ENCODE measurements around the gene CRIP1. TPM values are rescaled to one million over a fixed set of nuclear protein-coding genes. Genes with fewer than 3 reads are reported as not detected.

The CRIP1 gene
- total RNA-seq, 1 donor from 2014 or later: 106 TPM

- Histone ChIP-seq H3K27ac (peak overlapping the region; percentile 89 to 99), H3K27me3 (no peaks in the 10 kb centered on the region), H3K4me3 (no peak overlapping the region), H3K36me3 (peaks cover 0 to under 1% of the 10 kb centered on the region in 2 donors), H3K9me3 (no peaks in the 10 kb centered on the region), H3K4me1 (peaks cover 43 to 77% of the 10 kb centered on the region in 2 donors)
- intact Hi-C loops (cut with DNase I): loop anchor here (10.0 kb wide), 3 partner anchors 460 to 800 kb away; partner anchors contain the start of genes CDCA4 and INF2
- DNase-seq (ENCODE audit: low spot score in 2 of 2): no peak
- TF ChIP-seq, protein P1, sequence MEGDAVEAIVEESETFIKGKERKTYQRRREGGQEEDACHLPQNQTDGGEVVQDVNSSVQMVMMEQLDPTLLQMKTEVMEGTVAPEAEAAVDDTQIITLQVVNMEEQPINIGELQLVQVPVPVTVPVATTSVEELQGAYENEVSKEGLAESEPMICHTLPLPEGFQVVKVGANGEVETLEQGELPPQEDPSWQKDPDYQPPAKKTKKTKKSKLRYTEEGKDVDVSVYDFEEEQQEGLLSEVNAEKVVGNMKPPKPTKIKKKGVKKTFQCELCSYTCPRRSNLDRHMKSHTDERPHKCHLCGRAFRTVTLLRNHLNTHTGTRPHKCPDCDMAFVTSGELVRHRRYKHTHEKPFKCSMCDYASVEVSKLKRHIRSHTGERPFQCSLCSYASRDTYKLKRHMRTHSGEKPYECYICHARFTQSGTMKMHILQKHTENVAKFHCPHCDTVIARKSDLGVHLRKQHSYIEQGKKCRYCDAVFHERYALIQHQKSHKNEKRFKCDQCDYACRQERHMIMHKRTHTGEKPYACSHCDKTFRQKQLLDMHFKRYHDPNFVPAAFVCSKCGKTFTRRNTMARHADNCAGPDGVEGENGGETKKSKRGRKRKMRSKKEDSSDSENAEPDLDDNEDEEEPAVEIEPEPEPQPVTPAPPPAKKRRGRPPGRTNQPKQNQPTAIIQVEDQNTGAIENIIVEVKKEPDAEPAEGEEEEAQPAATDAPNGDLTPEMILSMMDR (IDR thresholded peaks at IDR 0.05): no peak
Measured at GRCh38 chr14:105484997-105485393, 1.7 kb upstream of the CRIP1 start.

GRCh38 chr14:105485739-105486162, 935 bp upstream of the CRIP1 start:
- H3K4me3 ChIP-seq: peak overlapping the region in 1 of 2 donors; percentile 64
- intact Hi-C loops (cut with DNase I): loop anchor here (10.0 kb wide), 3 partner anchors 461 to 801 kb away; partner anchors contain the start of genes CDCA4 and INF2
- H3K4me1 ChIP-seq: peaks cover 40 to 72% of the 10 kb centered on the region in 2 donors
- no peaks in the 10 kb centered on the region for H3K36me3 ChIP-seq
- DNase-seq (ENCODE audit: low spot score in 2 of 2): no peak
- H3K9me3 ChIP-seq: no peaks in the 10 kb centered on the region
- H3K27ac ChIP-seq: peak overlapping the region; percentile 89 to 99
- H3K27me3 ChIP-seq: no peaks in the 10 kb centered on the region
- TF ChIP-seq, protein P1 (IDR thresholded peaks at IDR 0.05): peak in 2 of 3 experiments; percentile 13 to 29

- peak in 1 of 2 donors; percentile 89 for DNase-seq (ENCODE audit: low spot score in 2 of 2)
- H3K4me3 ChIP-seq: peak overlapping the region; percentile 55 to 64
- H3K36me3 ChIP-seq: no peaks in the 10 kb centered on the region
- H3K27me3 ChIP-seq: no peaks in the 10 kb centered on the region
- no peaks in the 10 kb centered on the region for H3K9me3 ChIP-seq
- H3K4me1 ChIP-seq: peaks cover 40 to 69% of the 10 kb centered on the region in 2 donors
- intact Hi-C loops (cut with DNase I): loop anchor here (10.0 kb wide), 3 partner anchors 462 to 802 kb away; partner anchors contain the start of genes CDCA4 and INF2
- H3K27ac ChIP-seq: peak overlapping the region; percentile 89 to 99
- TF ChIP-seq, protein P1 (IDR thresholded peaks at IDR 0.05): no peak
Measured at GRCh38 chr14:105486974-105487448, 325 bp downstream of the CRIP1 start.

- TF ChIP-seq, protein P1 (IDR thresholded peaks at IDR 0.05): no peak
- Histone ChIP-seq H3K27me3 (no peaks in the 10 kb centered on the region), H3K27ac (peak overlapping the region; percentile 89 to 99), H3K36me3 (no peaks in the 10 kb centered on the region), H3K4me1 (peaks cover 35 to 64% of the 10 kb centered on the region in 2 donors), H3K4me3 (peak overlapping the region; percentile 55 to 64), H3K9me3 (no peaks in the 10 kb centered on the region)
- no peak for DNase-seq (ENCODE audit: low spot score in 2 of 2)
- intact Hi-C loops (cut with DNase I): loop anchor here (10.0 kb wide), 3 partner anchors 463 to 803 kb away; partner anchors contain the start of genes CDCA4 and INF2
Measured at GRCh38 chr14:105487449-105487985, 831 bp downstream of the CRIP1 start.

DNA sequence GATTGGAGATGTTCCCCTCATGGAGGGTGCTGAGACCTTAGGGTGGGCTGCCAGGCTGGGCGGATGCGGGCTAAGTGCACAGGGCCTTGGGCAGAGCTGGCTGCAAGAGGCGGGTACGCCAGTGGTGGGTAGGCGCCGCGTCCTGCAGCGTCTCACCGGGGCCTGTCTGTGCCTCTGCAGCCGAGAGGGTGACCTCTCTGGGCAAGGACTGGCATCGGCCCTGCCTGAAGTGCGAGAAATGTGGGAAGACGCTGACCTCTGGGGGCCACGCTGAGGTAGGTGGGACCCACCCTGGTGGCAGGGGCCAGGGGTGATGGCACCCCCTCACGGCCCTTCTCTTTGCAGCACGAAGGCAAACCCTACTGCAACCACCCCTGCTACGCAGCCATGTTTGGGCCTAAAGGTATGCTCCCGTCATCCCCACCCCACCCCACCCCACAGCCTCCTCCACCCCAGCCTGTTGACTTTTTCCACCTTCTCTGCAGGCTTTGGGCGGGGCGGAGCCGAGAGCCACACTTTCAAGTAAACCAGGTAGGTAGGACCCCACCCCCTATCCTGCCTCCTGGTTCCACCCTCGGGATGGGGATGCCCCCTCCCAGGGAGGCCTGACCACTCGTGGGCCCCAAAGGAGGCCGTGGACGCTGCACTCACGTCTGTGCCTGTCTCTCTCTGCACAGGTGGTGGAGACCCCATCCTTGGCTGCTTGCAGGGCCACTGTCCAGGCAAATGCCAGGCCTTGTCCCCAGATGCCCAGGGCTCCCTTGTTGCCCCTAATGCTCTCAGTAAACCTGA, 1.5 kb downstream of the CRIP1 start:
- no peaks in the 10 kb centered on the region for H3K27me3 ChIP-seq
- peak overlapping the region; percentile 64 to 67 for H3K4me3 ChIP-seq
- H3K4me1 ChIP-seq: peaks cover 29 to 57% of the 10 kb centered on the region in 2 donors
- intact Hi-C loops (cut with DNase I): loop anchor here (10.0 kb wide), 3 partner anchors 463 to 803 kb away; partner anchors contain the start of genes CDCA4 and INF2
- peak overlapping the region; percentile 89 to 99 for H3K27ac ChIP-seq
- DNase-seq (ENCODE audit: low spot score in 2 of 2): no peak
- H3K9me3 ChIP-seq: no peaks in the 10 kb centered on the region
- TF ChIP-seq, protein P1 (IDR thresholded peaks at IDR 0.05): no peak
- no peaks in the 10 kb centered on the region for H3K36me3 ChIP-seq

All from ascending aorta (tissue), 2 donors.